HG03097 (cell line): Measurements from ENCODE around the gene USP32.

ENCODE experiments used
- ATAC-seq: cut with Tn5 transposase; IDR thresholded peaks from one replicate; pipeline ENCODE4 v1.9.1; 2021; ENCODE audit not compliant: unreplicated experiment, low FRiP score

The USP32 gene

DNA sequence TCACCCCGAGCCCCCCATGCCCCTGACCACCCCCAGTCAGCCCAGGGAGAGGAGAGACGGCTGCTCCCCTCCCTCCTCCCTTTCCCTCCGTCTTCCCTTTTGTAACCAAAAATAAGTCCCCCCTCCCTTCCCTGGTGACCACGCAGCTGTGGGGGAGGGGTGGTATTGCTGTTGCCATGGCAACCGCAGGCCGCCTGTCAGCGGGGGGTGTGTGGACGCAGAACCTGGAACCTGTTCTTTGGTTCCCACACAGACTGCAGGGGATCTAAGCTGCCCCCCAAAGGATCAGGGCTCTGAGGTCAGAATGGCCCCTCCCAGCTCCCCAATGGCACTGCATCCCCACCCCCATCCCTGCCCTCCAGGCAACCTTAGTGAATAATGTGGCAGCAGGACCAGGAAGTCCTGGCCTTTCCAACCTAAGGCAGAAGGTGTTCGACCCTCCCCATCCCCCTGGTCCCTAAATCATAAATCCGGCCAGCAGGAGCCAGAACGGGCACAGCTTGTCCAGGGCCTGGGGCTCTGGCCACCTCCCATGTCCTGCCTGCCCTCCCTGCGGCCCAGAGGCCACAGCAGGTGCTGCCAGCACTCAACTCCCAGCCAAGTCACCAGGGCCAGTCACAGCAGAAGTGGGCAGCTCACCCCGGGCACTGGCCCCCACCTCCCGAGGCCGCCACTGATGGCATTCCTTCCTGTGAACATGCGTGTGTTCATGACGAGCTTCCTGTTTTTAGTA is 230.2 kb downstream of the USP32 start:
- ATAC-seq = no peak

DNA sequence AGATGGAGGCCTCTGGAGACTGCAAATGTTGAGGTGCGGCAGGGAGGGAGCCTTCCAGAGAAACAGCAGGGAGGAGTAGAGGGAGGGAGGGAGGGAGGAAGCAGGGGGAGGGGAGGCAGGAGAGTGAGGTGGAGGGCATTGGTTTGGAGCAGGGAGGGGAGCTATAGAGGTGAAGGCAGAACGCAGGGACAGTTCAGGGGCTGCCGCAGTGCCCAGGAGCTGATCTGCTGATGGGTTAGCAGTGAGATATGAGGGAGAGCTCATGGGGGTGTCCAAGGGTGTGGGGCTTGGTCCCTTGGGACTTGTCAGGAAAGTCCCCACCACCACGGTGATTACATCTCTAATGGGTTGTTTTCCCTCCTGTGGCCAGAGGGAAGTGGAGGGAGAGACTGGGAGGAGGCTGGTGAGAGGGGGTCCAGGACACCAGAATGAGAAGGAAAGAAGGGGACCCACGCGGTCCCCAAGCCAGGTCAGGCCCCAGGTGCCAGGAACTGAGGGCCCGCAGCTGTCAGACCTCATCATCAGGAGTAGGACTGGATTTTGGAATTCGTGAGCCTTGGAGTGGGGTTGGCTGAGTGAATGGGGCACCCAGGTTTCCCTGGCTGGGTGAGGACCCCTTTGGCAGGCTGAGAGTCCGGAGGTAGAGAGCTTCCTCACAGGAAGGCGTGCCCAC is 231.0 kb downstream of the USP32 start:
- no peak for ATAC-seq

DNA sequence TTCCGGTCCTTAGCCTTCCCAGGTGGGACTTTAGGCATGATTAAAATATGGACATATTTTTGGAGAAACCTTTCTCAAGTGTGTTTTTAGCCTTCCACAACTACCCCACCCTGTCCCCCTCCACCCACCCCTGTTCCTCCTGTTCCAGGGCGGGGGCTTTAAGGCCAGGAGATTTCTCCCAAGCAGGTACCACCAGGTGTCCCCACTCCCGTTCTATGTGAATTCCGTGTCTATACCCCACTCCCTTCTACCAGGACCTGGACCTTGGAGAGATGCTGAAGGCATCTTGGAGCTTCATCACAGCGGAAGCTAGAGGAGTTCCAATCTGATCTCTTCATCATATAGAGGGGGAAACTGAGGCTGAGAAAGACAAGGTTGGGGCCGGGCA is 232.5 kb downstream of the USP32 start:
- no peak for ATAC-seq

DNA sequence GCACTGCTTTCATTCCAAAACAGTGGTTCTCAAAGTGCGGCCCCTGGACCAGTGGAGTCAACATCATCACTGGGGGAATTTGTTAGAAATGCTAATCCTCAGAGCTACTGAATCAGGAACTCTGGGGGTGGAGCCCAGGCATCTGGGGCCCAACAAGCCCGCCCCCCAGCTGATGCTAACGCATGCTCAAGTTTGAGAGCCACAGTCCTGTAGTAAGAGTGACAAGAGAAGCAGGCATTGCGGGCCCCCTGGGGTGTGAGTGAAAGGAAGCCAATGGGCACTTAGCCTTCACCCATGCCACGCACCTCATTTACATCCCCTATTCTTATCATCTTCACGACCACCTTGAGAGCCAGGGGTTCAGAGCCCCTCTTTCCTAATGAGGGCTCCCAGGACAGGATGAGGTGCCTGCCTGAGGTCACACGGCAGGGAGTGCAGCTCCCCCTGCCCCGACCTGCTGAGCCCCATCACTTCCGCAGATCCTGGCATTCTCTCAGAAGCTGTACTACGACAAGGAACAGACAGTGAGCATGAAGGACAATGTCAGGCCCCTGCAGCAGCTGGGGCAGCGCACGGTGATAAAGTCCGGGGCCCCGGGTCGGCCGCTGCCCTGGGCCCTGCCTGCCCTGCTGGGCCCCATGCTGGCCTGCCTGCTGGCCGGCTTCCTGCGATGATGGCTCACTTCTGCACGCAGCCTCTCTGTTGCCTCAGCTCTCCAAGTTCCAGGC is 233.0 kb downstream of the USP32 start:
- ATAC-seq = no peak

DNA sequence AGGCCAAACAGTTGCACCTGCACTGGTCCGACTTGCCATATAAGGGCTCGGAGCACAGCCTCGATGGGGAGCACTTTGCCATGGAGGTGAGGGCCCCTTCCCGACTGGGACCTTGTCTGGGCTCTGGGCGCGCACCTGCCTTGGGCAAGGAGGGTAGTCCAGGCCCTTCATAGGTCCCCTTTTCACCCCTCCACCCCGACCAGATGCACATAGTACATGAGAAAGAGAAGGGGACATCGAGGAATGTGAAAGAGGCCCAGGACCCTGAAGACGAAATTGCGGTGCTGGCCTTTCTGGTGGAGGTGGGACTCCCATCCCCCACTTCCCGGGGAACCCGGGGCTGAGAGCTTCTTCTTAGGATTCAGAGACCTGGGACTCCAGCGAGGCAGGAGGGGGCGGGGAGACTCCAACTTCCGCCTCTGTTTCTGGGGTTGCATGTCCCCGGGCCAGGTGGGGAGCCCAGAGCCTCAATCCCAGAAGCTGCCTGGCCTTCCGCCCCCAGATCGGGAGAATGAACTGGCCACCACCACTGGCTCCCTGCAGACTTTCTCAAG is 234.4 kb downstream of the USP32 start:
- no peak for ATAC-seq

DNA sequence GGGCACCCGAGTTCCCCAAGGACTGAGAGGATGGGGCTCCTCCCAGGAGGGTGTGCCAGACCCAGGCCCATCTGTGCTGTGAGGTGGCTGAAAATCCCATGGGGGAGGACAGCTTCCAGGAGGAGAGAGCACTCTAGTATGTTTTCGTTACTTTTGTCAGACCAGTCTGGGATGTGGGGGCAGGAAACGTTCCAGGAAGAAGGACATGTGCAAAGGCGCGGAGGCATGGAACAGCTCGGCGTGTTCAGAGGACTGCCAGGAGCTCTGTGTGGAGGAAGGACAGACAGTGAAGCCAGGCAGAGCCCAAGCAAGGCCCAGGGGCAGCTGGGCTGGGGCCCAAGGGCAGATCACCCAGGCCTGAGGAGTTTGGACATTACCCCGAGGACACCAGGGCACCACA is 235.2 kb downstream of the USP32 start:
- ATAC-seq = no peak

DNA sequence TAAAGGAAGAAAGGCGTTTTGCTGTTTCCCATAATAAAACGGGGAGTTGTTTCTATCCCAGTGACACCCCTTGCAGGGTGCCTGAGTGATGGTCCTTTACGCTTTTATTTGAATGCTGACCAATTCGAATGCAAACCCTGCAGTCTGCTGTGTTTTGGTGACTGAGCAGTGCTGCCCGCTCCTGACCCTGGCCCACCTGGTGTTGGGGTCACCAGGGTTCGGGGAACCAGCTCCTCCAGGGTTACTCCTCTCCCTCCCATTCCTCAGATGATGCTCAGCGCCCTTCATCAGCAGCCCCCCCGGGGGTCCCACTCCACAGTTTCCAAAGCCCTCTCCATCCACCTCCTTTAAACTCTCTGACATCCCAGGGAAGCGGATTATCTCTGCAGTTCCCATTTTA is 236.1 kb downstream of the USP32 start:
- ATAC-seq = no peak

DNA sequence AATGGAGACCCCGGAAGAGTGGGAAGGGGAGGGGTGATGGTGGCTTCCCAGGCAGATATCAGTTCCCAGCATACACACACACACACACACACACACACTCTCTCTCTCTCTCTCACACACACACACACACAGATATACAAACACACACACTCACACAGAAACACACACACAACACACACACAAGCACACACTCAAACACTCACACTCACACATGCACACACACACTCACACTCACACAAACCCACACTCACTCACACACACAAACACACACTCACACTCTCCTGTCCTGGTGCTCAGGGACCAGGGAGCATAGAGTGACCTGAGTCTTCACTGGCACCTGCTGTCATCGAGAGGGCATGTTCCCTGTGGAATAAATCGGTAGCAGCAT is 236.5 kb downstream of the USP32 start:
- no peak for ATAC-seq

DNA sequence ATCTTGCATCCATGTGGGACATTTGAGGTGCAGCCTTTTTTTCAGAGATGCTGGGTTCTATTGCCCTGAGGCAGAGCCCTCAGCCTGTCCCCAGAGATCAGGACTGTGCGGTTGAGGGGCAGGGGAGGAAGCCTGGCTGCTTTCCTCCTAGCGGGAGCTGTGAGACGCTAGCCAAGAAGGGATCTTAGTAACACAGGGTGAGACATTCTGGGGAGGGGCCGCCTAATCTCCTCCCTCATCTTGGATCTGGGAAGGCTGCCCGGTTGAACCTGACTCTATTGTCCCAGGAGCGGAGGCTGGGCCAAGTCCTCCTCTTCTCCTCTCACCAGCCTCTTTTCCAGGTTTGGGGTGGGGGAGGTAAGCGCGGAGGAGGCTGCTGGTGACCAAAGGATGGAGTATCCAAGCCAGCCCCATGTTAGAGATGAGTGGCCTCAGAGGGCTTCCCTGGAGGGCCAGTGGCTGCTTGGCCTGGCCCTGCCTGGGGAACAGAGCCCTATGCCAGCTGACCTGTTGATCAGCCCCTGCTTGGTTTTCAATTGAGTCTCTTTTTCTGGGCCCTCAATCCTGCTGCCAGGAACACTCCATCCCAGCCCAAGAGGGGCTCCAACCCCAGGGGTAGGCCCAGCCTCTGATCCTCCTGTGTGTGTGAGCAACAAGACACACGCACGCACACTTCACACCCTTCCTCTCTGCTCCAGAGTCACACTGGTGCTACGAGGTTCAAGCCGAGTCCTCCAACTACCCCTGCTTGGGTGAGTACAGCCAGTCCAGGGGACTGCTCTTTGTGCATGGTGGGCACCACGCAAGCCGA is 237.1 kb downstream of the USP32 start:
- no peak for ATAC-seq

DNA sequence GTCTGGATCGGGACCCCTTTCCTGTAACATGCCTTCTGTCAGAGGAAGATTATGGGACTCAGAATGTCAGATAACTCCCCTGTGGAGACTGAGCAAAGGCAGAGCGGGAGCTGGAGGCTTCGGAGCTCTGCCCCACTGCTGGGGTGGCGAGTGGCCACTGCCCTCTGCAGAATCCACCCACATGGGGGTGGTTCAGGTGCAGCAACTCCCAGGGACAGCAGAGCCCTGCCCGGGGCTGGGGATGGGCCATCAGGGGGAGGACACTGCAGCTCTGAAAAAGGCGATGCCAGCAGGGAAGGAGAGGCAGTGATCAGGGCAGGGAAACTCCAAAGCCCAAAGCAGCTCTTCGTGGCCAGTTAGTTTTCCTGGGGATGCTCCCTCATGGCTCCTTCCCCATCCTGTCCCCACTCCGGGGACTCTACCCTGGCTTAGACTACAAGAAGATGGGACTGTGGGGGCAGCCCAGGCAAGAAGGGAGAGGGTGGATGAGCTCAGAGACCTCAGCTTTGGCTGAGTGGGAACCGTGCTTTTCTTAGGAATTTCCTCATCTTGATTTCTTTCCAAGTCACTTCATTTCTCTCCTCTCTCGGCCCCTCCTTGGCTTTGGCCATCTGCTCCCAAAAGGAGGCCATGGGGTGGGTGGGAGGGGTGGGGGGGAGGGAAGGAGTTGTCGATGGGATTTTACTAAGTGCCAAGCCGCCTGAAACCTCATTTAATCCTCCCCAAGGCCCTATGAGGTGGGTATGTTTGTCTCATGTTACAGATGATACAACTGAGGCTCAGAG is 238.1 kb downstream of the USP32 start:
- ATAC-seq = no peak

DNA sequence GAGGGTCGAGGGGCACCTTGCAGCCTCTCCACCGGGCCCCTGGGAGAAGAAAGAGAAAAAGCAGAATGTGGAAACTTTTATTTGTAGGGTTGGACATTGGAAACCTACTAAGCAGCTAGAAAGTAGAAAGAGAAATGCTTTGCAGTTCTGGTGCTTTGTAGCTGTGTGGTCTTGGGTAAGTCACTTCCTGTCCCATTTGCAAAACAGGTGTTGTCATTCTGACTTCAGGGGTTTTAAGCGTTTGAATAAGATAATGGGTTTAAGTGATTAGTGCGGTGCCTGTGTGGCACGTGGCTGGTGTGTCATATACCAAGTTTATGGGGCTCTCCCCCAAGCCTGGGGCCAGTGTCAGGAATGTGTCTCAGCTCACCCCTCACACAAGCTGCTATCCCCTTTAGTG is 240.6 kb downstream of the USP32 start:
- ATAC-seq = peak; percentile 56

DNA sequence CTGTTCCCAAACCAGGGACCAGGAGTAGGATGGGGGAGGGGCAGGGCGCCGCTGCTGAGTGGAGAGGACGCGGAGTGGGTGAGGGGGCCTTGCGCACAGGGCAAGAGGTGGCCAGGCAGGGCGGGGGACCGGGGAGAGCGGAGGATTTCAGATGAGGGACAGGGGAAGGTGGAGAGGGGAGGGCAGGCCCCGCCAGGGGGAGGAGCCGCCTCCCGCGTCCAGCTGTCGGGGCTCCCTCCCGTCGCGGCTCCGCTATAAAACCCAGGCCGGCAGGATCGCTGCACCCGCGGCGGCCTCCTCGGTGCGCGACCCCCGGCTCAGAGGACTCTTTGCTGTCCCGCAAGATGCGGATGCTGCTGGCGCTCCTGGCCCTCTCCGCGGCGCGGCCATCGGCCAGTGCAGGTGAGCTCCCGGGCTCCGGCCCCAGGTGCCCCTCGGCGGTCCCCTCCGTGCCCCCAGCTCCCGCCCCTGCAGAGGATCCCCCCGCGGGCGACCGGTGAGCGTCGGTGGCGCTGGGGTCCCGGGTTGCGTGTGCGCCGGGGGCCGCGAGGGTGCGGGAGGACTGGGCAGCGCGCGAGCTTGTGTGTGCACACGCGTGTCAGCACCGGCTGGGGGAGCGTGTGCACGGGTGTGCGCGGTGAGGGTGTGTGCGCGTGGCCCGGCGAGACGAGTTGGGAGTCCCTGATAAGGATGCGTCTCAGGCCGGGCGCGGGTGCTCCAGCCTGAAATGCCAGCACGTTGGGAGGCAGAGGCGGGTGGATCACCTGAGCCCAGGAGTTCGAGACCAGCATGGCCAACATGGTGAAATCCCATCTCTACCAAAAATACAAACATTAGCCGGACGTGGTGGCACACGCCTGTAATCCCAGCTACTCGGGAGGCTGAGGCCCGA is 242.0 kb downstream of the USP32 start, which contains the start of gene CA4:
Gene CA4, plus strand, starts transcription at position 283 of the 892 bp plus-strand sequence. Its CDS starts 62 bp downstream, at position 345.
- ATAC-seq = no peak

DNA sequence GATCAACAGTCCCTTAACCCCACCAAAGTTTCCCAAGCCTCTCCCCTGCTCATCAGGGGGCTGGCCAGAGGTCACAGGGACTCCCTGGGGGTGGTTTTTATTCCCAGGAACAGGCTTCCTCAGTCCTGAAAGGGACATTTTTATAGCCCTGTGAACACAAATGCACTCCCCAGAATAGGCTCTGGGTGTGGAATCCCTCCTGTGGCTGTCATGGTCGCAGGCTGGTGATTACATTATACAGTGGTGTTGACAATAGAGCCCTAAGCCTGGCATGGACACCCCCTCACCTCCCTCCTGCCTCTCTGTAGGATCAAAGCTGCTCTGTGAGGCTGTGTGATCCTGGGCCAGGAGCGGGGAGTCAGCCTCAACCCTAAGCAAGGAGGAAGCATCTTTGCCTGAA is 243.6 kb downstream of the USP32 start:
- no peak for ATAC-seq

DNA sequence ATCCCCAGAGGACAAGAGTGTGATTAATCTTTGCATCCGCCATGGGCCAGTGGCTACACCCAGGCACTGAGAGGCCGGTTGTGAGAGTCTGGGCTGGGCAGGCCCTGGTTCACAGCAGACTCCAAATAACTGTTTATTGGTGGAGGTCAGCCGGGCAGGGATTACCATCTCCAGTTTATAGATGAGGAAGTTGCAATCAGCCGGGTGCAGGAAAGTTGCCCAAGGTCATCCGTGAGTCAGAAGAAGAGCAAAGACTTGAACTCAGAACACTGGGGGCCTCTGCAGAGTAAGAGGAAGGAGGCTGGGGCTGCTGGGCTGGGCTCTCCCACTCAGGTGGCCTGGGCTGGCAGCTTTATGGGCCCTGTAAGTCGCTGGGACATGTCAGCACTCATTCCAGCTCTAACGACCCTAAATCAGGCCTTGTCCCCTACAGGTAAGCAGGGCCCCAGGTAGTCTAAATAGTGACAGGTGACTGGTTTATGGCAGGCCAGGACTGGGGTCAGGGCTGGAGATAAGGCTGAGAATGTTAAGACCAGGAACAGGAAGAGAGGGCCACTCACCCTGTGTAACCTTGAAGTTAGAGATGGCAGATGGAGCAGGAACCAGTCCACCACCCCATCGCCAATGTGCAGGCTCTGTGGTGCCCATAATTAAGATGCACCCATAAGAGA is 244.2 kb downstream of the USP32 start:
- ATAC-seq = no peak

DNA sequence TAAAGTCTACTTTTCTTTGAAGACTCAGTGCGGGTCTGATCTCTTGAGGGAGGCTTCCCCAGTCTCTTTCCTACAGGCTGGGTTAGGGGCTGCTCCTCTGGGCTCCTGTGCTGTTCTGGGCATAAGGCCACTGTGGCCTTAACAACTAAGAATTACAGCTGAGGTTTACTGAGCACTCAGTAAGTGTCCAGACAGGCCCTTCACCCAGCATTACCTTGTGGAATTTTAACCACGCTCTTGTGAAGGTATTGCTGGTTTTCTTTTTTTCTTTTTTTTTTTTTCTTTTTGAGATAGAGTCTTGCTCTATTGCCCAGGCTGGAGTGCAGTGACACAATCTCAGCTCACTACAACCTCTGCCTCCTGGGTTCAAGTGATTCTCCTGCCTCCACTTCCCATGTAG is 245.7 kb downstream of the USP32 start:
- ATAC-seq = no peak

DNA sequence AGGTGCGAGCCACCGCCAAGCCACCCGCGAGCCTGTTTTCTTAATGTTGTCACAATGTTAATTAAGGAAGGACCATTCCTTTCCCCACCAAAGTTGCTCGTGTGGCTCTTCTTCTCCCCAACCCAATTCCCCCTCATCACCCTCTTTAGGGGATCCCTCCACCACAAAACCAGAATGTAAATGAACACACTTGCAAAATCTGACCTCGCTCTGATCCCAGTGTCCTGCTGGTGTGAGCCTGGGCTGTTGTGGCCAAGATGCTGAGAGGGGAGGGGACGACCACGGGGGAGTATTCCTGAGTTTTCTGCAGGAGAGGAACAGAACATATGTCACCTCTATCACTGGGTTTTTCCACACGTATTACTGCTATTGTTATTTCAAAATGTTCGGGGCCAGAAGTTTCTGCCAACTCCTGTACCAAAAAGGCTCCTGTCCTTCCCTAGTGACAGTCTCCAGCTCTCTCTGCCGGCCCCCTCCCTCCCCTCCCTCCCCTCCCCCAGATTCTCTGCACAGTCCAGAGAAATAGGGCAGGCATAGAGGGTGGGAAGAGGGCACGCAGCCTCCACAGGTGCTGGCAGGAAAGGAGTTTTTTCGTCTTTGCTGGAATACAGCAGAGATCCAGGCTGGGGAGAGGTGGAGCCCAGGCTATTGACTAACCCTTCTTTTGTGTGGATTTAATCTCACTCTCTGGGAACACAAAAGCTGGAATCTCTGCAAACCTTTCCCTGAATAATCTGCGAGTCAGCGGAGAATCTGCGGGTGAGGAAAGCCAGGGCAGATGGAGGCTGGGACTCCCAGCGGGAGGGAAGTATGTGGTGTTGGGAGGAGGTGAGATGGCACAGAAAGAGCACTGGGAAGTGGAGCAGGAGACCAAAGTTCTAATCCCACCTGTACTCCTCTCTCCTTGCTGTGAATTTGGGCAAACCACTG is 246.7 kb downstream of the USP32 start:
- no peak for ATAC-seq

DNA sequence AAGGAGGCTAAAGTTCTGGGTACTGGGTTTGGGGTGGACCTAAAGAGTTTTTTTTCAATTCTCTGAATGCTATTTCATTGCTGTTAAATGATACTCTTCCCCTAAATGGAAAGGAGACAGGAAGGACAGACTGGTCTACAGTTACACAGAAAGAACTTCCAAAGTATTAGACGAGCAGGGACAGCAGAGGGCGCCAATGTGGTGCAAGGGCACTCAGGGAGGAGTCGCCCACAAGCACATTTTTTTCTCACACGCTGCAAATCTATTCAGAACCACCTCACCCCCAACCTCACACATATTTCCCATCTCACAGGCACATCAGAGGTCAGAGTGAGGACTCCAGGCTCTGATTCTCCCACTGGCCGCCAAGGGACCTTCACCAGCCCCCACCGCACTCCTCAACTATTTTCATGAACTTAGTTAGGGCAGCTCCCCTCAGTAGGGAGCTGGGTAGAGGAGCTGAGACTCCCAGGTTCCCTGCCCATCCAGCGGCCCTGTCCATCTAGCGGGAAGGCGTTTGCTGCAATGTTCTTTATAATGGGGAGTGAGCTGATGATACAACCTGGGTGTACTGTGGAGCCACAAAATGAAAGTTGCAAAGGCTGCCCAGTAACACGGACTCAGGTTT is 248.9 kb downstream of the USP32 start:
- ATAC-seq = no peak
